ENCODE data around the gene MGRN1.

Gene MGRN1

GRCh38 chr16:4689864-4690704 lies 65.5 kb downstream of the MGRN1 start:
- DNase-seq: no peak

GRCh38 chr16:4690946-4691665 lies 66.5 kb downstream of the MGRN1 start:
- DNase-seq: no peak

DNA sequence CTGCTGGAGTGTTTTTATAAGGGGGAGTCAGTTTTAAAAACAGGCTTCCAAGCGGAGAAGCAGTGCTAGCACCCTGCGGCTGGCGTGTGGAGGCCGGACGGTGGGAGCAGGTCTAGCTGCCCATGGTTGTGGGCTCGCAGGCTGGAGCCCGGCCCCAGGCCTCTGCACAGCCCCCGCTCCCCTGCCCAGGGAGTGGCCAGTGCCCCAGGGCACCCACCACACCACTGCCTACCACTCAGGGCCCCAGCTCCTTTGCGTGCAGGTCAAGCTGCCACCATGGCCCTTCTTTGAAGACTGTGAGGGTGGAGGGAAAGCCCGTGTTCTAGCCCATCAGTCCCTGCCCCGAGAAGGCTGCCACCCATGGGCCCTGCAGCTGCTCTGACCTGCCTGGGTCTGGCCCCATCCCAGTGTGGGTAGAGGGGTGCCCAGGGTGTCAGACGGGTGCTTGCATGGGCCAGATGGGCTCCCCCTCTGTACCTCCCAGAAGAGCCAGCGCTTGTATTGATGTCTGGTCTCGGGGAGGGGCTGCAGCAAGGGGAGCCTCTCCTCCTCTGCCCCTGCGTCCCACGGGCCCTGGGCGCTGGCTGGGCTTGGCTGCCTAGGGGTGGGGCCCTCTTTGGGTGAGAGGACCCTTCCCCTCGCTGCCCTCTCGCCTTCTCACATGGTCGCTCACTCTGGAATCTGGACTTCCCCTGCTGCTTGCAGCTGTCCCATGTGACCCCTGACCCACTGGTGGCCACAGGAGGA lies 67.2 kb downstream of the MGRN1 start:
- no peak for DNase-seq

DNA sequence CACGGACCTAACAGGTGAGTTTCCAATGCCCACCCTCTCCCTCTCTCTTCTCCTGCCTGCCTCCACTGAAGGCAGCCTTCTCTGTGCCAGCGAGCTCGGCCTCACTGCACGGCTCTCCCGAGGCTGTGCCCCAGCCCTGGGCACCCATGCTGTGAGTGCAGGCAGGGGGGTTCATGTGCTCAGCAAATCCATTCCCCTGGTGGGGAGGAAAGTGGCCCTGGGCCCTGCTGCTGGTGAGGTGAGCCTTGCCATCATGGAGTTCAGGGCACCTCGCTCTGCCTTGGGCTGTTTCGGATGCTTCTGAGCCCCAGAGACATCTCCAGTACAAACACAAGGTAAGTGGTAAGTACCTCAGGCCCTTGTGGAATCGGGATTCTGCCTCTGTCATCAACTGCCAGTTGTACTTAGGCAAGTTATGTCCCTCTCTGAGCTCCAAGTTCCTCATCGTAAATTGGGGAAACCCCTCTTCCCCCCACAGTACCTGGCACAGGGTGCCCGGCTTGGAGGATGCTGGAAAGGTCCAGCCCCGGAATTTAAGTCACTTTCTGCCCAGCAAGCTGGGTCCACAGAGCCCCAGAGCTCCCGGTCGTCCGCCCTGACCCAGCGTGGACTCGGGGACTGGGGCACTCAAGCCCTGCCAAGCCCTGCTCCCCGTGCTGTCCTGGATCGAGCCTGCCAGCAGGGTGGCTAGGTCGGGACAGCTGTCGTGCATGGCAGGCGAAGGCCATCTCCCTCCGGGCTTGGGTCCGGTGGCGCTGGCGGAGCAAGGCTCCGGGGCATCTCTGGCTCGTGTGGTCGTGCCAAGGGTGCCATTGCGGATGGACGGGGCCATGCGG lies 68.1 kb downstream of the MGRN1 start:
- peak; percentile 31 for DNase-seq

DNA sequence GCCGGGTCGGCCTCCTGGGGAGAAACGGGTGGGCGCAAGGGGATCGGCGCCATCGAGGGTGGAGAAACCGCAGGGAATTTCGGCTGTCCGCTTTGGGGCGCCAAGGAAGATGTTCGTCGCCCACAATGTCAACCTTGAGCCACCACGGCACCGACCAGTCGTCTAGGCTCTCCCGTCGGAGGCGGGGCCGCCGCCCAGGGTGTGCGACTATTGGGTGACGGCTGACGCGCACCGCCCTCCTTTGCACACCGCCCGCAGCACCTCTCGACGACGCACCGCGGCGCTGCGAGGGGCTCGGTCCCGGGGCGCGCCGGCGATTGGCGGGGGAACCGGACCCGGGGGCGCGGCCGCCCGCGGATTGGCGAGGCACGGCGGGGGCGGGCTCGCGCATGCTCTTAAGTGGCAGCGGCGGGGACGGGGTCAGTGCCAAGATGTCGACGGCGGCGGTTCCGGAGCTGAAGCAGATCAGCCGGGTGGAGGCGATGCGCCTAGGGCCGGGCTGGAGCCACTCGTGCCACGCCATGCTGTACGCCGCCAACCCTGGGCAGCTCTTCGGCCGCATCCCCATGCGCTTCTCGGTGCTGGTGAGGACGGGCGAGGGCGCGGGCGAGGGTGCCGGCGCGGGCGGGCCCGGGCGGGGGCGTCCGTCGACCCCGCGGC lies 68.8 kb downstream of the MGRN1 start, which contains the start of gene NUDT16L1:
Gene NUDT16L1, plus strand, starts transcription at position 267 of the 660 bp plus-strand sequence. Its CDS starts 165 bp downstream, at position 432.
- peak; percentile 97 for DNase-seq

DNA sequence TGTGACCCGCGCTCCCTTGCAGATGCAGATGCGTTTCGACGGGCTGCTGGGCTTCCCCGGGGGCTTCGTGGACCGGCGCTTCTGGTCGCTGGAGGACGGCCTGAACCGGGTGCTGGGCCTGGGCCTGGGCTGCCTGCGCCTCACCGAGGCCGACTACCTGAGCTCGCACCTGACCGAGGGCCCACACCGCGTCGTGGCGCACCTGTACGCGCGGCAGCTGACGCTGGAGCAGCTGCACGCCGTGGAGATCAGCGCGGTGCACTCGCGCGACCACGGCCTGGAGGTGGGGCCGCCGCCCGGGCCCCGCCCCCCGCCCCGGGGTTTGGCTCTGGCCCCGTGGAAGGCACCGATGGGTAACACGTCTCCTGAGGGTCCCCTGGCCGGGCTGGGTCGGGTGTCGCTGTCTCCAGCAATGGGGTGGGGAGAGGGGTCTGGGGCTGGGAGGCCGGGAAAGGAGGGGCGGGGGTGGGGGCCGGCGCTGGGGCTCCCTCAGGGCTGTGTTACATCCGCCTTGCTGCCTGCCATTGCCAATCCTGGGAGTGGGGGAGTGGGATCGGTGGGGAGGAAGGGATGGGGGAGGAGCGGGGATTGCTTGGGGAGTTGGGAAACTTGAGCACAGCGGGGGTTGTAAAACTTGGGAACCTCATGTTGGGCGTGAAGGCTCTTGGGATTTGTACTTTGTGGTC lies 69.5 kb downstream of the MGRN1 start:
- peak; percentile 54 for DNase-seq

- no peak for DNase-seq
These were observed 70.2 kb downstream of the MGRN1 start for GRCh38 chr16:4694642-4695451.

DNA sequence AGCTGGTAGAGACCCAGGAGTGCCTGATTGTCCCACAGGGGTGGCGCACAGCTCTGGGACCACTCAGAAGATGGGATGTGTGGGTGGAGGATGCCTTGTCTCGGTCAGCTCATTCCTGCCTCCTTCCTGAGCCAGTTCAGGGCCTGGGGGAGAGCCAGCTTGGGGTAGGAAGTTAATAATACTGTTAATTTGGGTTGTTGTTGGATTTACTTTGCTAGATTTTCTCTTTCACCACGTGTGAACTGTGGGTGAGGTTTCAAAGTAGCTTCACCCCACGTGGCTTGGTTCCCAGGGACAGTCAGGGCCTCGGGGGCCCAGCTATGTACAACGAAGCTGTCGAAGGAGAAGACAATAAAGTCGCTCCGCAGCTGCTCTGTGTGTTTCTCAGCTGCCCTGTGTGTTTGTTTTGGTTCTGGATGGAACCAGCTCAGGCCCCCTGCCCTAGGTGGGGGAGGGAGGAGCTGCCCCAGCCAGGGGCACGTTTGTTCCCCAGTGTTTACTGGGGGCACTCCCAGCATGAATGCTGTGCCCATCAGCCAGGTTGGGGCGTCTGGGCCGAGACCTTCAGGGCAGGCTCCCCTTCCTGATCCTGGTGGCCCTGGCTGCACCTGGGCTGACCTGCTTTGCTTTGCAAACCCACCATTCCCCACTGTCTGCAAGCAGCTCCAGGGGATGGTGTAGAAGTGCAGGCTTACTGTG lies 71.0 kb downstream of the MGRN1 start:
- no peak for DNase-seq

DNA sequence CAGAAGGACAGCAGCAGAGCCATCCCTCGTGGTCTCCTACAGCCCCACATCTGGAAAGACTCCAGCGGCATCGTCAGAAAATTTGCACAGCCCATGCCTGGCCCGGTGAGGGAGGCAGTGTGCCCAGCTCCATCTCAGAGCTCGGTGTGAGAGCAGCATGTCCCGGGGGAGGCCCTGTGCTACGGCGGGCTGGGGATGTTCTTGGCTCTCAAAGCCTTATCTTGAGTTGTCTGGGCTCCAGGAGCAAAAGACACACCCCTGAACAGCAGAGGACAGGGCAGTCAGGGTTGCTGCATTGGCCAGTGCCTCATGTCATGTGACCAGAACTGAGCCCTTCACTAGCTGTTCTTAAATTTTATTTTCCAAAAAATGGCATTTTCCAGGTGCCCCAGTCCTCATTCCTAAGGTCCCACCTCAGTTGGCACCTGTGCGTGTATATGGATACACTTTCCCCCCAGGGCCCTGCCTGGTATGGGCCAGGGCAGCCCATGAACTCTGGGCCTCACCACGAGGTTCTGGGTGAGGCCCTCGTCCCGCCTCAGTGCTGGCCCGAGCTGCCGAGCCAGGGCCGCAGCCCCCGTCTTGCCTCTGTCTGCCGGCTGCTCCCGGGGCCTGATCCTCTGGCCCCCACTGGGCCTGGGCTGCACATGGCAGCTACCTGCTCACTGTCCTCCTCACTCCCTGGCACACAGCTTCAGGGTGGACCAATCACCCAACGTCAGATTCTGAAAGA lies 71.7 kb downstream of the MGRN1 start:
- DNase-seq: no peak

DNA sequence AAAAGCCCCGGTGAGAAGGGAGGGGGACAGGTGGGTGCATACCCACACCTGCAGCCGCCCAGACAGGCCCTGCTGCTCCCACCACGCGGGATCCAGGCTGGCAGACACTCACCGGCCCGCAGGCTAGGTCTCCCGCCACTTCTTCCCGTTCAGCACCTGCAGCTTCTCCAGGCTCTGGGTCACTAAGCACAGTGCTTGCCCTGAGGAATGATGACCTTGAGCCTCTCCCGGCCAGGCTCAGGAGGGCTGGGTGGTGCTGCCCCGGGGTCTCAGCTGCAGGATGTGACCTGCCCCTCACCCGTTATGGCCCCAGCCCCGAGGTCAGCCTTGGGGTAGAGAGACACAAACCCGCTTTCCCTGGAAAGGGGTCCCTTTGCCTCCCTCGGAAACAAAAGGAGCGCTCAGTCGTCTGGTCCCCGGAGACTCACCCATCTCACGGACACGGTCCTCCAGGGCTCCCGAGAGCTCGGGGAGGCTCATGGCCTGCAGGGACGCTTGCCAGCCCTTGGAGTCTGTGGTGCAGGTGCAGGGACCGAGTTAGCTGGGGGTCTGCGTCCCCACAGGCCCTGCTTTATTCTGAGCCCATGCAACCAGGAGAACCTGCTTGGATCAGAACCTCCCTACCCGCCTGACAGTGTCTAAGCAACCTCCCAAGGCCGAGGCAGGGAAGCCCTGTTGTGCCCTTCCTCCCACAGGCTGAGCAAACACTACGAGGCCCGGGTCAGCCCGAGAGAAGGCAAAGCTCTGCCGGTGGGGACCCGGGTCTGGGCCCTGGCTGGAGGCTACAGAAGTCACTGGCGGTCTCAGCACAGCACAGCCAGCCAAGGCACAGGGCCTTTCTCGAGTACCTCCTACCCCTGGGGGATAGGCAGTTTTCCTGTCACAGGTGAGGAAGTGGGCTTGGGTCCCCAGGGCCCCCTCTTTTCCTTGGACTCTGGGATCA lies 72.5 kb downstream of the MGRN1 start:
- no peak for DNase-seq

DNA sequence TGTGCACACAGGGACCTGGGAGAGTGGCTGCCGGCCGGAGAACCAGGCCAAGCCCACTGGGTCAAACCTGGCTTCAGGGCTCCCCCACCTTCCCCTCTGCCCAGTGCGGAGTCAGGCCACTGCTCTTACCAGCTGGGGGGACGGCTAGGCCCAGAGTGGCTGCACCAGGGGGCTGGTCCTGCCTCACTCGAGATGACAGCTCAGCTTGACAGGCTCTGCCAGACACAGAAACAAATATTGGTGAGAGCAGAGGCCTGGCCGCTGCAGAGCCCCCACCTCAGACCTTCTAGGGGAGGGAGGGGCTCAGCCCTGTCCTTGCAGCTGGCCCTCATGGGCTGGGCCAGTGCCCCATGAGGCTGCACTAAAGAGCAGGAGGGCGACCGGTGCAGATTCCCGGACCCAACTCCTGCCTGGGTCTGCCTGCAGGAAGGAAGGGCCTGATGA lies 73.2 kb downstream of the MGRN1 start:
- DNase-seq: no peak

- DNase-seq: no peak
These were observed 73.9 kb downstream of the MGRN1 start for GRCh38 chr16:4698321-4699045.

GRCh38 chr16:4699046-4699556 lies 74.5 kb downstream of the MGRN1 start:
- DNase-seq: no peak

DNA sequence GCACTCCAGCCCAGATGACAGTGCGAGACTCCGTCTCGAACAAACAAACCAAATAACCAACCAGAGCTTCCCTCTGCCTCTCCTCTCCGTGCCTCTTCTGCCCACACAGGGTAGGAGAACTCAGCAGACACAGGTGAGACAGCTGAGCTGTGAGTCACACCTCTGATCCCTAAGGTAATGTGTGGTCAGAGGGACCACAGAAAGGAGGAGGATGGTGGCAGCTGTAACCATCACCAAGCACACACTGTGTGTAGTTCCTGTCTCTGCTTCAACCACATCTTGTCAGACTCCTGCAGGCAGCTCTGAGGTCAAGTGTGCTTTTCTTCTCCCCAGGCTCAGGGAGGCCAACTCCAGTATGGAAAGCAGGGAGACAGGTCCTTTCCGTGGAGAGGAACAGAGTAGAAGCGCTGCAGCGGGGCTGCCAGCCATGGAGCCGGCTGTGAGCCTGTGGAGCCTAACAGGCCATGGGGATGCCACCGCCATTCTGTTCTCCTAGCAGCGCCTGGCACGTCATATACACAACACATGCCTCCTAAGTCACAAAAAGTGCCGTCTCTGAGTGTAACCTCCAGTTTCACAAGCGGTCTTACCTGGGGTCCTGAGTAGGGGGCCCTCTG lies 75.9 kb downstream of the MGRN1 start:
- peak; percentile 35 for DNase-seq

GRCh38 chr16:4700997-4701743 lies 76.5 kb downstream of the MGRN1 start:
- DNase-seq: no peak

Measured in activated CD4-positive, alpha-beta T cell treated with anti-CD3 and anti-CD28 coated beads for 48 hours (primary cell).